ENCODE results near the gene GANC.

DNA sequence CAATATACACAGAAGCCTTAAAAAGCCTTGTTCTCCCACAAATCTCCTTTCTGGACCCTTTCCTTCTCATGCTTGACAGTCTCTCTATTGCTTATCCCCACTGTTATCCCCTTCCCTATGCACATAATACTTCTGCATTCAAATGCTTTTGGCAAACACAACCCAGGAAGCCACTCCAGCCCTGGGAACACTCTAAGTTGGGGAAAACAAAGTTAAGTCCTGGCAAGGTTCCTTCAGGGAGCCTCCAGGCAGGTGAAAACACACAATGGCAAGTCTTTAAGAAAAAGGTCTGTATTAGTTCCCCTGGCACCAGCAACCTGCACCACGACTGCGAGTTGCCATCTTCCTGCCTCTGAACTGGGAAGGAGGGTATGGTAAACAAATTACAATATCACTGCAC is 19.7 kb upstream of the GANC start:
- TF ChIP-seq, protein P1, sequence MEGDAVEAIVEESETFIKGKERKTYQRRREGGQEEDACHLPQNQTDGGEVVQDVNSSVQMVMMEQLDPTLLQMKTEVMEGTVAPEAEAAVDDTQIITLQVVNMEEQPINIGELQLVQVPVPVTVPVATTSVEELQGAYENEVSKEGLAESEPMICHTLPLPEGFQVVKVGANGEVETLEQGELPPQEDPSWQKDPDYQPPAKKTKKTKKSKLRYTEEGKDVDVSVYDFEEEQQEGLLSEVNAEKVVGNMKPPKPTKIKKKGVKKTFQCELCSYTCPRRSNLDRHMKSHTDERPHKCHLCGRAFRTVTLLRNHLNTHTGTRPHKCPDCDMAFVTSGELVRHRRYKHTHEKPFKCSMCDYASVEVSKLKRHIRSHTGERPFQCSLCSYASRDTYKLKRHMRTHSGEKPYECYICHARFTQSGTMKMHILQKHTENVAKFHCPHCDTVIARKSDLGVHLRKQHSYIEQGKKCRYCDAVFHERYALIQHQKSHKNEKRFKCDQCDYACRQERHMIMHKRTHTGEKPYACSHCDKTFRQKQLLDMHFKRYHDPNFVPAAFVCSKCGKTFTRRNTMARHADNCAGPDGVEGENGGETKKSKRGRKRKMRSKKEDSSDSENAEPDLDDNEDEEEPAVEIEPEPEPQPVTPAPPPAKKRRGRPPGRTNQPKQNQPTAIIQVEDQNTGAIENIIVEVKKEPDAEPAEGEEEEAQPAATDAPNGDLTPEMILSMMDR (IDR thresholded peaks at IDR 0.05), result no peak
- no peak for TF ChIP-seq POLR2A (IDR thresholded peaks at IDR 0.05)

Data from body of pancreas (tissue), 4 donors.